Measurements from ENCODE around the gene RPS6KC1. TPM values are rescaled to one million over a fixed set of nuclear protein-coding genes. Genes with fewer than 3 reads are reported as not detected.

Gene RPS6KC1
- polyA plus RNA-seq, 4 donors, result 5.7 to 11.1 (median 5.8) TPM

Other genes with a start within 250 kb of the RPS6KC1 start
- under 1 TPM in 1 of 4 donors, not detected in 3; 0.19 TPM for gene SPATA45, start 203.6 kb upstream of the RPS6KC1 start, polyA plus RNA-seq
- gene FLVCR1, start 193.0 kb upstream of the RPS6KC1 start, polyA plus RNA-seq, result 10 to 100 TPM in 3 of 4 donors, 1 to 10 TPM in 1; 4.4 to 30.1 (median 14.1) TPM
- gene VASH2, start 100.7 kb upstream of the RPS6KC1 start, polyA plus RNA-seq, result 1 to 10 TPM in 1 of 4 donors, under 1 TPM in 2, not detected in 1; 0.27 to 3.6 (median 0.30) TPM
- 10 to 100 TPM in 2 of 4 donors, 1 to 10 TPM in 2; 5.7 to 32.2 (median 9.9) TPM for gene ANGEL2, start 35.4 kb upstream of the RPS6KC1 start, polyA plus RNA-seq